ENCODE results near the gene ADGRA3.

The ADGRA3 gene

DNA sequence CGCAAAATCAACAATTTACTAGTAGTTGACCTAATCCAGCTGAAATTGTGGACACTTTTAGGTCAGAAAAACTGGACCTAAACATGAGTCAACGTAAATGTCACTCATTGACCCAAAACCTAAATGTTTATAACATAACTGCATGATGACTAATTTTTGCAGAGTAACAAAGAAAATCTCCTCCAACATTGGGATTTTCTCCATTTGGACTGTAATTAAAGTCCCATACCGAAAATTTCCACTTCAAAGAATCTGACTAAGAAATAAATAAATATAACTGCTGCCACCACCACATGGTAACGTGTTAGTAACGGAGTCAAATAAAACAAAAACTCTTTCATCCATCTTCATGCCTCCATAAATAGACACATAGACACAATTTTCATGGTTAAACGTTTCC is 1.9 kb downstream of the ADGRA3 start:
- DNase-seq (ENCODE audit: low read depth in 1 of 2, low spot score in 1 of 2), result no peak
- no peak for TF ChIP-seq GABPA (IDR thresholded peaks at IDR 0.05; ENCODE audit: low read depth)
- no peak for TF ChIP-seq SPI1 (IDR thresholded peaks at IDR 0.05; ENCODE audit: borderline replicate concordance, low read depth)
- TF ChIP-seq, protein P1, sequence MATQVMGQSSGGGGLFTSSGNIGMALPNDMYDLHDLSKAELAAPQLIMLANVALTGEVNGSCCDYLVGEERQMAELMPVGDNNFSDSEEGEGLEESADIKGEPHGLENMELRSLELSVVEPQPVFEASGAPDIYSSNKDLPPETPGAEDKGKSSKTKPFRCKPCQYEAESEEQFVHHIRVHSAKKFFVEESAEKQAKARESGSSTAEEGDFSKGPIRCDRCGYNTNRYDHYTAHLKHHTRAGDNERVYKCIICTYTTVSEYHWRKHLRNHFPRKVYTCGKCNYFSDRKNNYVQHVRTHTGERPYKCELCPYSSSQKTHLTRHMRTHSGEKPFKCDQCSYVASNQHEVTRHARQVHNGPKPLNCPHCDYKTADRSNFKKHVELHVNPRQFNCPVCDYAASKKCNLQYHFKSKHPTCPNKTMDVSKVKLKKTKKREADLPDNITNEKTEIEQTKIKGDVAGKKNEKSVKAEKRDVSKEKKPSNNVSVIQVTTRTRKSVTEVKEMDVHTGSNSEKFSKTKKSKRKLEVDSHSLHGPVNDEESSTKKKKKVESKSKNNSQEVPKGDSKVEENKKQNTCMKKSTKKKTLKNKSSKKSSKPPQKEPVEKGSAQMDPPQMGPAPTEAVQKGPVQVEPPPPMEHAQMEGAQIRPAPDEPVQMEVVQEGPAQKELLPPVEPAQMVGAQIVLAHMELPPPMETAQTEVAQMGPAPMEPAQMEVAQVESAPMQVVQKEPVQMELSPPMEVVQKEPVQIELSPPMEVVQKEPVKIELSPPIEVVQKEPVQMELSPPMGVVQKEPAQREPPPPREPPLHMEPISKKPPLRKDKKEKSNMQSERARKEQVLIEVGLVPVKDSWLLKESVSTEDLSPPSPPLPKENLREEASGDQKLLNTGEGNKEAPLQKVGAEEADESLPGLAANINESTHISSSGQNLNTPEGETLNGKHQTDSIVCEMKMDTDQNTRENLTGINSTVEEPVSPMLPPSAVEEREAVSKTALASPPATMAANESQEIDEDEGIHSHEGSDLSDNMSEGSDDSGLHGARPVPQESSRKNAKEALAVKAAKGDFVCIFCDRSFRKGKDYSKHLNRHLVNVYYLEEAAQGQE (IDR thresholded peaks at IDR 0.05; ENCODE audit: insufficient replicate concordance, low read depth), result no peak
- no peak for TF ChIP-seq POLR2AphosphoS5 (IDR thresholded peaks at IDR 0.05; ENCODE audit: low read depth)
- TF ChIP-seq, protein P2, sequence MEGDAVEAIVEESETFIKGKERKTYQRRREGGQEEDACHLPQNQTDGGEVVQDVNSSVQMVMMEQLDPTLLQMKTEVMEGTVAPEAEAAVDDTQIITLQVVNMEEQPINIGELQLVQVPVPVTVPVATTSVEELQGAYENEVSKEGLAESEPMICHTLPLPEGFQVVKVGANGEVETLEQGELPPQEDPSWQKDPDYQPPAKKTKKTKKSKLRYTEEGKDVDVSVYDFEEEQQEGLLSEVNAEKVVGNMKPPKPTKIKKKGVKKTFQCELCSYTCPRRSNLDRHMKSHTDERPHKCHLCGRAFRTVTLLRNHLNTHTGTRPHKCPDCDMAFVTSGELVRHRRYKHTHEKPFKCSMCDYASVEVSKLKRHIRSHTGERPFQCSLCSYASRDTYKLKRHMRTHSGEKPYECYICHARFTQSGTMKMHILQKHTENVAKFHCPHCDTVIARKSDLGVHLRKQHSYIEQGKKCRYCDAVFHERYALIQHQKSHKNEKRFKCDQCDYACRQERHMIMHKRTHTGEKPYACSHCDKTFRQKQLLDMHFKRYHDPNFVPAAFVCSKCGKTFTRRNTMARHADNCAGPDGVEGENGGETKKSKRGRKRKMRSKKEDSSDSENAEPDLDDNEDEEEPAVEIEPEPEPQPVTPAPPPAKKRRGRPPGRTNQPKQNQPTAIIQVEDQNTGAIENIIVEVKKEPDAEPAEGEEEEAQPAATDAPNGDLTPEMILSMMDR (IDR thresholded peaks at IDR 0.05; ENCODE audit: insufficient read depth, low read length), result no peak
- Histone ChIP-seq H3K27ac (replicated peaks) (no peak overlapping the region), H3K4me3 (replicated peaks; ENCODE audit: insufficient read depth, low read length) (no peak overlapping the region), H3K27me3 (ENCODE audit: insufficient read depth, poor library complexity, severe bottlenecking) (no peaks in the 10 kb centered on the region)

DNA sequence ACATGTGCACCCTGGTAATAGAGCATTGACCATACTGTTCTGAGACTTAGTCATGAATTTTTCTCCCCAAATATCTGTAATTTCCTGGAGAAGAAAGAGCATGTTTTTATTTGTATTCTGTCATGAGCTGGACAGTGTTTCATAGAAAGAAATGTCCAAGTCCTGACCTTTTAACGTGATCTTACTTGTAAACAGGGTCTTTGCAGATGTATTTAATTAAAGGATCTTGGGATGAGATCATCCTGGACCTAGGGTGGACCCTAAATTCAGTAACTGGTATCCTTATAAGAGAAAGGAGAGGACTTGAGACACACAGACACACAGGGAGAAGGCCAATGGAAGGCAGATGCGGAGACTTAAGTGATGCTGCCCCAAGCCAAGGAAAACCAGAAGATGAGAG is 3.6 kb downstream of the ADGRA3 start:
- Histone ChIP-seq H3K4me3 (replicated peaks; ENCODE audit: insufficient read depth, low read length) (no peak overlapping the region), H3K27me3 (ENCODE audit: insufficient read depth, poor library complexity, severe bottlenecking) (no peaks in the 10 kb centered on the region), H3K27ac (replicated peaks) (no peak overlapping the region)
- TF ChIP-seq, protein P1 (IDR thresholded peaks at IDR 0.05; ENCODE audit: insufficient replicate concordance, low read depth), result no peak
- no peak for TF ChIP-seq SPI1 (IDR thresholded peaks at IDR 0.05; ENCODE audit: borderline replicate concordance, low read depth)
- TF ChIP-seq POLR2AphosphoS5 (IDR thresholded peaks at IDR 0.05; ENCODE audit: low read depth), result no peak
- TF ChIP-seq, protein P2 (IDR thresholded peaks at IDR 0.05; ENCODE audit: insufficient read depth, low read length), result no peak
- TF ChIP-seq GABPA (IDR thresholded peaks at IDR 0.05; ENCODE audit: low read depth), result no peak
- DNase-seq (ENCODE audit: low read depth in 1 of 2, low spot score in 1 of 2), result no peak

DNA sequence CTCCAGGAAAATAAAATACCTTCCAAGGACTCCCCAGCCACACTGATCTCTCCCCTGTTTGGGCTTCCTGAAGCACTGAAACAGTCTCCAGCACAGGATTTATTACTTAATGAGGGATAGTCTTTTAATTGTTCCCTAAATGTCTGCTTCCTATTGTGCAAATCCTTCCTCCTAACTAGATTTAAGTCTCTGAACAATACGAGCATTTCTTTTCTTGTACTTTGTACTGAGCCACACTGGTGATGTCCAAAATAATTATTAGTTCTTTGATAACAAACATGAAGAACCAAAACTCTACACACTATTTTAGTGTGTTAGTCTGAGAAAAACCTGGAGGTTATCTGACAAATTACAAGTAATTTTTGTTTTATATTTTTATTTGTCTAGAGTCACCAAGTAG is 5.1 kb downstream of the ADGRA3 start:
- DNase-seq (ENCODE audit: low read depth in 1 of 2, low spot score in 1 of 2), result no peak

More for the DNA sequence above, 5.1 kb downstream of the ADGRA3 start:
- Histone ChIP-seq H3K27ac (replicated peaks) (no peak overlapping the region), H3K27me3 (ENCODE audit: insufficient read depth, poor library complexity, severe bottlenecking) (no peaks in the 10 kb centered on the region), H3K4me3 (replicated peaks; ENCODE audit: insufficient read depth, low read length) (no peak overlapping the region)
- TF ChIP-seq GABPA (IDR thresholded peaks at IDR 0.05; ENCODE audit: low read depth) (no peak), POLR2AphosphoS5 (IDR thresholded peaks at IDR 0.05; ENCODE audit: low read depth) (no peak), SPI1 (IDR thresholded peaks at IDR 0.05; ENCODE audit: borderline replicate concordance, low read depth) (no peak)
- TF ChIP-seq, protein P1 (IDR thresholded peaks at IDR 0.05; ENCODE audit: insufficient replicate concordance, low read depth), result no peak
- TF ChIP-seq, protein P2 (IDR thresholded peaks at IDR 0.05; ENCODE audit: insufficient read depth, low read length), result no peak
